Measurements from ENCODE around the gene HMGXB4. TPM values are rescaled to one million over a fixed set of nuclear protein-coding genes. Genes with fewer than 3 reads are reported as not detected.

The HMGXB4 gene
- total RNA-seq, 2 donors from 2014 or later, result 15.0 to 36.5 TPM

- WGBS, result 71% methylated on average over 12 of the region's 12 CpGs
- intact Hi-C loops (cut with DNase I), result no loop called here
- no peak for DNase-seq (ENCODE audit: low spot score)
- TF ChIP-seq POLR2A (IDR thresholded peaks at IDR 0.05) (no peak), POLR2AphosphoS5 (IDR thresholded peaks at IDR 0.05) (no peak)
- TF ChIP-seq, protein P1, sequence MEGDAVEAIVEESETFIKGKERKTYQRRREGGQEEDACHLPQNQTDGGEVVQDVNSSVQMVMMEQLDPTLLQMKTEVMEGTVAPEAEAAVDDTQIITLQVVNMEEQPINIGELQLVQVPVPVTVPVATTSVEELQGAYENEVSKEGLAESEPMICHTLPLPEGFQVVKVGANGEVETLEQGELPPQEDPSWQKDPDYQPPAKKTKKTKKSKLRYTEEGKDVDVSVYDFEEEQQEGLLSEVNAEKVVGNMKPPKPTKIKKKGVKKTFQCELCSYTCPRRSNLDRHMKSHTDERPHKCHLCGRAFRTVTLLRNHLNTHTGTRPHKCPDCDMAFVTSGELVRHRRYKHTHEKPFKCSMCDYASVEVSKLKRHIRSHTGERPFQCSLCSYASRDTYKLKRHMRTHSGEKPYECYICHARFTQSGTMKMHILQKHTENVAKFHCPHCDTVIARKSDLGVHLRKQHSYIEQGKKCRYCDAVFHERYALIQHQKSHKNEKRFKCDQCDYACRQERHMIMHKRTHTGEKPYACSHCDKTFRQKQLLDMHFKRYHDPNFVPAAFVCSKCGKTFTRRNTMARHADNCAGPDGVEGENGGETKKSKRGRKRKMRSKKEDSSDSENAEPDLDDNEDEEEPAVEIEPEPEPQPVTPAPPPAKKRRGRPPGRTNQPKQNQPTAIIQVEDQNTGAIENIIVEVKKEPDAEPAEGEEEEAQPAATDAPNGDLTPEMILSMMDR (IDR thresholded peaks at IDR 0.05), result peak in 1 of 4 experiments; percentile 12
- H3K4me1 ChIP-seq (replicated peaks), result no peaks in the 10 kb centered on the region
- H3K36me3 ChIP-seq, result peaks cover 20 to 33% of the 10 kb centered on the region in 2 donors
- no peaks in the 10 kb centered on the region for H3K27me3 ChIP-seq (replicated peaks; ENCODE audit: insufficient read depth)
- no peaks in the 10 kb centered on the region for H3K9me3 ChIP-seq
- H3K4me3 ChIP-seq, result no peak overlapping the region
- H3K27ac ChIP-seq, result no peak overlapping the region
These were observed 72.0 kb downstream of the HMGXB4 start for GRCh38 chr22:35329114-35329847.

- TF ChIP-seq, protein P1 (IDR thresholded peaks at IDR 0.05), result no peak
- TF ChIP-seq POLR2AphosphoS5 (IDR thresholded peaks at IDR 0.05), result peak; percentile 52
- no peaks in the 10 kb centered on the region for H3K4me1 ChIP-seq (replicated peaks)
- WGBS, result 34% methylated on average over 16 of the region's 16 CpGs
- H3K9me3 ChIP-seq, result no peaks in the 10 kb centered on the region
- peak; percentile 60 for DNase-seq (ENCODE audit: low spot score)
- H3K27me3 ChIP-seq (replicated peaks; ENCODE audit: insufficient read depth), result no peaks in the 10 kb centered on the region
- H3K4me3 ChIP-seq, result no peak overlapping the region
- intact Hi-C loops (cut with DNase I), result no loop called here
- H3K27ac ChIP-seq, result no peak overlapping the region
- peaks cover 22 to 30% of the 10 kb centered on the region in 2 donors for H3K36me3 ChIP-seq
These were observed 73.1 kb downstream of the HMGXB4 start for GRCh38 chr22:35330258-35330861.

DNA sequence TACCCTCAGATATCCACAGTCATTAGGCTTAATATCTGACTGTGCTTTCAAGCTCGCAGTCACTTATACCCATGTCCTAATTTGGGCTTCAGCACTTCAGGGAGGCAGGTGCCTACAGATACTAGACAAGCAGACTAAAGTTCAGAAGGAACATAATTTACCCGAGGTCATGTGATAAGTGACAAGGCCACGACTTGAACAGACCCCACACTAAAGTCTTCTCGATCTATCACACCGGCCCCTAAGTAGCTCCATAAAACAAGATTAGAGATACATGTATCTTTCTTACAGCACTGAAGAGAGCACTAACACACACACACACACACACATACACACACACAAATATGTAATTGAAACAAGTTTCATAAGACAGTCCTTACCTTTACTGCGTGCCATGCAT lies 75.0 kb downstream of the HMGXB4 start:
- H3K4me1 ChIP-seq (replicated peaks), result no peaks in the 10 kb centered on the region
- intact Hi-C loops (cut with DNase I), result no loop called here
- TF ChIP-seq POLR2AphosphoS5 (IDR thresholded peaks at IDR 0.05), result no peak
- TF ChIP-seq, protein P1 (IDR thresholded peaks at IDR 0.05), result no peak
- TF ChIP-seq POLR2A (IDR thresholded peaks at IDR 0.05), result no peak

DNA sequence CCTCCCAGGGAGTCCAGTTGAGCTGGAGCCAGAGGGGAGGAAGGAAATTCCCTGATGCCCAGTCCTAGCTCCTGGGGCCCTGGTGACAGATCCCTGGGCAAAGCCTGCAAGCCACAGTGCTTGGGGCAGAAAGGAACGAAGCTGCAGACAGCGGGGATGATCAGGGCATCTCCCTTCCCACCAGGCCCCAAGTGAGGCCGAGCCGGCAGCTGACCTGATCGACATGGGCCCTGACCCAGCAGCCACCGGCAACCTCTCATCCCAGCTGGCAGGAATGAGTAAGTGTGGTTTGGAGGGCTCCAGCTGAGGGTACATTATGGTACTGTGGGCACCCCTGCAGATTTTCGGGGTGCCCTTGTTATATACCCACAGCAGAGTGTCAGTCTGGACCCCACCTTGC lies 75.9 kb downstream of the HMGXB4 start:
- H3K36me3 ChIP-seq, result peaks cover 11 to 26% of the 10 kb centered on the region in 2 donors
- WGBS, result 90% methylated on average over 7 of the region's 7 CpGs
- intact Hi-C loops (cut with DNase I), result no loop called here

More for the DNA sequence above, 75.0 kb downstream of the HMGXB4 start:
- H3K27ac ChIP-seq, result no peak overlapping the region
- H3K9me3 ChIP-seq, result no peaks in the 10 kb centered on the region
- WGBS, result 85% methylated on average over 6 of the region's 6 CpGs
- H3K36me3 ChIP-seq, result peaks cover 12 to 30% of the 10 kb centered on the region in 2 donors
- no peak overlapping the region for H3K4me3 ChIP-seq
- H3K27me3 ChIP-seq (replicated peaks; ENCODE audit: insufficient read depth), result no peaks in the 10 kb centered on the region
- DNase-seq (ENCODE audit: low spot score), result no peak

More for the DNA sequence above, 75.9 kb downstream of the HMGXB4 start:
- no peak overlapping the region for H3K4me3 ChIP-seq
- H3K4me1 ChIP-seq (replicated peaks), result no peaks in the 10 kb centered on the region
- TF ChIP-seq, protein P1 (IDR thresholded peaks at IDR 0.05), result no peak
- TF ChIP-seq POLR2AphosphoS5 (IDR thresholded peaks at IDR 0.05) (no peak), POLR2A (IDR thresholded peaks at IDR 0.05) (no peak)
- no peak for DNase-seq (ENCODE audit: low spot score)
- no peak overlapping the region for H3K27ac ChIP-seq
- H3K9me3 ChIP-seq, result no peaks in the 10 kb centered on the region
- H3K27me3 ChIP-seq (replicated peaks; ENCODE audit: insufficient read depth), result no peaks in the 10 kb centered on the region
